GM12878 (cell line): ENCODE measurements around the gene SRXN1.
"Not testable (repeated sequence)": the region's sequence is repeated elsewhere in the genome, so short reads cannot be mapped to it uniquely, and the experiment has no call there.

Experiments
- CHD4 ChIP-seq: fragments of 200-600 bp; sonication (generic); IDR thresholded peaks from 2 replicates; pipeline ENCODE4 v1.6.1; 2016; ENCODE audit warnings: mild to moderate bottlenecking
- CTCF ChIP-seq, 3 experiments: IDR thresholded peaks in 2 of 3; conservative IDR thresholded peaks in 1 of 3; 2 replicates each; pipeline ENCODE4 v1.5.1; 2011; ENCODE audit warnings: low read depth in 3 of 3, low read length in 3 of 3, mild to moderate bottlenecking in 3 of 3, control low read depth in 2 of 3, moderate library complexity in 2 of 3, inconsistent platforms in 1 of 3, mixed read lengths in 1 of 3; ENCODE audit not compliant: control insufficient read depth in 2 of 3, insufficient read depth in 1 of 3; ENCODE audit errors: extremely low read depth in 1 of 3
- MAX ChIP-seq: IDR thresholded peaks from 2 replicates; pipeline ENCODE4 v1.6.1; 2012; ENCODE audit warnings: low read depth, low read length, improper control_type of control experiment
- PKNOX1 ChIP-seq: fragments of 450-650 bp; IDR thresholded peaks from 2 replicates; pipeline ENCODE4 v1.6.1; 2016; ENCODE audit warnings: mild to moderate bottlenecking
- SUZ12 ChIP-seq: fragments of 200-600 bp; sonication (generic); IDR thresholded peaks from one replicate; pipeline ENCODE4 v1.6.1; 2018; ENCODE audit warnings: antibody characterized with exemption, mild to moderate bottlenecking; ENCODE audit not compliant: unreplicated experiment
- USF2 ChIP-seq: IDR thresholded peaks from 2 replicates; pipeline ENCODE4 v1.6.1; 2011; ENCODE audit warnings: low read depth, low read length, improper control_type of control experiment, borderline replicate concordance
- YY1 ChIP-seq: IDR thresholded peaks from 2 replicates; pipeline ENCODE4 v1.6.1; 2011; ENCODE audit warnings: low read depth, mild to moderate bottlenecking, low read length
- ZNF274 ChIP-seq: IDR thresholded peaks from one replicate; pipeline ENCODE4 v1.8.0; 2011; ENCODE audit not compliant: insufficient read length, insufficient read depth

GRCh38 chr20:642013-642397 lies 11.0 kb downstream of the SRXN1 start:
- TF ChIP-seq USF2; ZNF274; CTCF (IDR thresholded peaks at IDR 0.05 in 2 of 3, conservative IDR thresholded peaks at IDR 0.05 in 1 of 3; ENCODE audit: control insufficient read depth in 2 of 3, extremely low read depth in 1 of 3, insufficient read depth in 1 of 3, low read depth in 3 of 3, low read length in 3 of 3); MAX; YY1; SUZ12; CHD4; PKNOX1: not testable (repeated sequence)
